ENCODE results near the gene POGK.

- TF ChIP-seq, protein P1, sequence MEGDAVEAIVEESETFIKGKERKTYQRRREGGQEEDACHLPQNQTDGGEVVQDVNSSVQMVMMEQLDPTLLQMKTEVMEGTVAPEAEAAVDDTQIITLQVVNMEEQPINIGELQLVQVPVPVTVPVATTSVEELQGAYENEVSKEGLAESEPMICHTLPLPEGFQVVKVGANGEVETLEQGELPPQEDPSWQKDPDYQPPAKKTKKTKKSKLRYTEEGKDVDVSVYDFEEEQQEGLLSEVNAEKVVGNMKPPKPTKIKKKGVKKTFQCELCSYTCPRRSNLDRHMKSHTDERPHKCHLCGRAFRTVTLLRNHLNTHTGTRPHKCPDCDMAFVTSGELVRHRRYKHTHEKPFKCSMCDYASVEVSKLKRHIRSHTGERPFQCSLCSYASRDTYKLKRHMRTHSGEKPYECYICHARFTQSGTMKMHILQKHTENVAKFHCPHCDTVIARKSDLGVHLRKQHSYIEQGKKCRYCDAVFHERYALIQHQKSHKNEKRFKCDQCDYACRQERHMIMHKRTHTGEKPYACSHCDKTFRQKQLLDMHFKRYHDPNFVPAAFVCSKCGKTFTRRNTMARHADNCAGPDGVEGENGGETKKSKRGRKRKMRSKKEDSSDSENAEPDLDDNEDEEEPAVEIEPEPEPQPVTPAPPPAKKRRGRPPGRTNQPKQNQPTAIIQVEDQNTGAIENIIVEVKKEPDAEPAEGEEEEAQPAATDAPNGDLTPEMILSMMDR (IDR thresholded peaks at IDR 0.05; ENCODE audit: poor library complexity, severe bottlenecking), result no peak
- TF ChIP-seq EZH2 (IDR thresholded peaks at IDR 0.05; ENCODE audit: borderline replicate concordance, insufficient read depth, low read length, poor library complexity, severe bottlenecking) (no peak), POLR2AphosphoS5 (IDR thresholded peaks at IDR 0.05) (no peak), SMC3 (conservative IDR thresholded peaks at IDR 0.05; ENCODE audit: poor library complexity) (no peak), MXI1 (conservative IDR thresholded peaks at IDR 0.05; ENCODE audit: poor library complexity, severe bottlenecking) (no peak), EP300 (conservative IDR thresholded peaks at IDR 0.05; ENCODE audit: poor library complexity, severe bottlenecking) (no peak)
Measured at GRCh38 chr1:166827426-166827825, 11.8 kb upstream of the POGK start.
